Body of pancreas (tissue), 4 donors: Measurements from ENCODE around the gene RAC2.

Experiments used
- POLR2A ChIP-seq, 3 donors: fragments of 450-650 bp; IDR thresholded peaks; one replicate each; pipeline ENCODE4 v1.6.1; 2016; ENCODE audit warnings: antibody characterized with exemption in 3 of 3, mild to moderate bottlenecking in 2 of 3
- TF ChIP-seq, protein P1 (sequence below), 7 experiments: fragments of 450-650 bp in 4 of 7; fragments of 200-600 bp in 3 of 7; sonication (generic) in 3 of 7; IDR thresholded peaks; one replicate each; pipeline ENCODE4 v1.5.1; 2016 to 2019; ENCODE audit warnings: antibody characterized with exemption in 7 of 7

DNA sequence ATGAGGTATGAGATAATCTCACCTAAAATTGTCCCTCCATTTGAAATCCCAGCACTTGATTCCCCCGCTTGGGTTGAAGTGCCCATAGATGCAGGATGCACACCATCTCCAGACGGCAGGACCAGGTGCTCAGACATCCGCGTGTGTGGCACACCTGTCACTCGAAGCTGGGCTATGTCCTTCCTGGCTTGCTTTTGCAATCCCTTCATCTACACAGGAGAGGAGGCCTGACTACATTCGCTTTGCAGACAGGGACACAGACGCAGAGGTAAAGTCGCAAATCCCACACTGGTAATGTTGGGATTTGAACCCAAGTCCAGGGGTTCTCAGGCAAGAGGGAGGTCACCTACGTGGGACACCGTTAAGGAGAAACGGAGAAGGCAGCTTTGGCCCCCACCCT is 31.1 kb upstream of the RAC2 start:
- TF ChIP-seq, protein P1, sequence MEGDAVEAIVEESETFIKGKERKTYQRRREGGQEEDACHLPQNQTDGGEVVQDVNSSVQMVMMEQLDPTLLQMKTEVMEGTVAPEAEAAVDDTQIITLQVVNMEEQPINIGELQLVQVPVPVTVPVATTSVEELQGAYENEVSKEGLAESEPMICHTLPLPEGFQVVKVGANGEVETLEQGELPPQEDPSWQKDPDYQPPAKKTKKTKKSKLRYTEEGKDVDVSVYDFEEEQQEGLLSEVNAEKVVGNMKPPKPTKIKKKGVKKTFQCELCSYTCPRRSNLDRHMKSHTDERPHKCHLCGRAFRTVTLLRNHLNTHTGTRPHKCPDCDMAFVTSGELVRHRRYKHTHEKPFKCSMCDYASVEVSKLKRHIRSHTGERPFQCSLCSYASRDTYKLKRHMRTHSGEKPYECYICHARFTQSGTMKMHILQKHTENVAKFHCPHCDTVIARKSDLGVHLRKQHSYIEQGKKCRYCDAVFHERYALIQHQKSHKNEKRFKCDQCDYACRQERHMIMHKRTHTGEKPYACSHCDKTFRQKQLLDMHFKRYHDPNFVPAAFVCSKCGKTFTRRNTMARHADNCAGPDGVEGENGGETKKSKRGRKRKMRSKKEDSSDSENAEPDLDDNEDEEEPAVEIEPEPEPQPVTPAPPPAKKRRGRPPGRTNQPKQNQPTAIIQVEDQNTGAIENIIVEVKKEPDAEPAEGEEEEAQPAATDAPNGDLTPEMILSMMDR (IDR thresholded peaks at IDR 0.05) = no peak
- TF ChIP-seq POLR2A (IDR thresholded peaks at IDR 0.05) = no peak
